DMS153 (cell line): ENCODE results near the gene ADCY5.

ENCODE experiments used
- DNase-seq: peaks from one replicate; lab custom pipeline; 2025; lab: John Stamatoyannopoulos, UW

ADCY5 gene

GRCh38 chr3:123429362-123430125, 19.3 kb downstream of the ADCY5 start:
- DNase-seq: no peak

GRCh38 chr3:123424999-123425712, 23.7 kb downstream of the ADCY5 start:
- DNase-seq: no peak

GRCh38 chr3:123424321-123424998, 24.4 kb downstream of the ADCY5 start:
- DNase-seq: no peak

- DNase-seq: no peak
These were observed 25.1 kb downstream of the ADCY5 start for GRCh38 chr3:123423806-123424205.

- DNase-seq: no peak
These were observed 25.9 kb downstream of the ADCY5 start for GRCh38 chr3:123423031-123423430.

- DNase-seq: no peak
These were observed 26.4 kb downstream of the ADCY5 start for GRCh38 chr3:123422457-123422856.

- peak; percentile 24 for DNase-seq
These were observed 27.3 kb downstream of the ADCY5 start for GRCh38 chr3:123421353-123422174.

- no peak for DNase-seq
These were observed 28.4 kb downstream of the ADCY5 start for GRCh38 chr3:123420416-123420968.

GRCh38 chr3:123419850-123420297, 29.0 kb downstream of the ADCY5 start:
- no peak for DNase-seq

GRCh38 chr3:123419181-123419849, 29.6 kb downstream of the ADCY5 start:
- no peak for DNase-seq

- no peak for DNase-seq
These were observed 32.2 kb downstream of the ADCY5 start for GRCh38 chr3:123416647-123417046.

GRCh38 chr3:123416173-123416572, 32.7 kb downstream of the ADCY5 start:
- no peak for DNase-seq

GRCh38 chr3:123414973-123415775, 33.7 kb downstream of the ADCY5 start:
- no peak for DNase-seq

GRCh38 chr3:123412811-123413604, 35.9 kb downstream of the ADCY5 start:
- DNase-seq: no peak

GRCh38 chr3:123412076-123412475, 36.8 kb downstream of the ADCY5 start:
- no peak for DNase-seq

GRCh38 chr3:123411340-123412040, 37.4 kb downstream of the ADCY5 start:
- no peak for DNase-seq

GRCh38 chr3:123410149-123410515, 38.8 kb downstream of the ADCY5 start:
- DNase-seq: no peak

- peak; percentile 39 for DNase-seq
These were observed 39.3 kb downstream of the ADCY5 start for GRCh38 chr3:123409443-123410148.
